Stimulated activated CD8-positive, alpha-beta memory T cell treated with anti-CD3 and anti-CD28 coated beads, Interleukin-15, amount 100 ng/mL, for 24 hours (primary cell): ENCODE measurements around the gene BMP6.
"Not testable (repeated sequence)": the region's sequence is repeated elsewhere in the genome, so short reads cannot be mapped to it uniquely, and the experiment has no call there.

Source experiments
- DNase-seq: peaks from one replicate; pipeline ENCODE4 v3.0.0-alpha.2; 2020; ENCODE audit warnings: low read depth

Gene BMP6

GRCh38 chr6:7887278-7887991 lies 161.5 kb downstream of the BMP6 start:
- no peak for DNase-seq

GRCh38 chr6:7888587-7889357 lies 162.9 kb downstream of the BMP6 start:
- DNase-seq: no peak

- no peak for DNase-seq
Measured at GRCh38 chr6:7891078-7891872, 165.4 kb downstream of the BMP6 start.

GRCh38 chr6:7892367-7892766 lies 166.5 kb downstream of the BMP6 start:
- DNase-seq: not testable (repeated sequence)

DNA sequence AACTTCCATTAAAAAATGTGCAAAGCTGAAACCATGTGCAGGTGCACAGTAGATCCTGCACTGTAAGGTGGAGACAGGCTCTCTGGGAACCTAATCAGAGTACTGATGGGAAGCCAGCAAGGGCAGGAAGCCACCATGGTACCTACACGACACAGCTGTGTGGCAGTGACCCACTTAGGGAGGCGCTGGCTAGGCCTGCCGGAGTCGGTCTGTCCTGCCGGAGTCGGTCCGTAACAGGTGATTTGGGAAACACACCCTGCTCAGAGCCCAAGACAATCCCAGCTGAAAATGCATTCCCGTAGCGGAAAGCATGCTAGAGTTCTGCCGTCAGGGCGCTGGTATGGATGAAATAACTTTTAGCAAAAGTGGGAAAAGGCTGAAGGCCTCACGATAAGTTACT lies 167.4 kb downstream of the BMP6 start:
- DNase-seq: no peak

- DNase-seq: no peak
Measured at GRCh38 chr6:7894262-7895124, 168.6 kb downstream of the BMP6 start.

GRCh38 chr6:7895125-7895423 lies 169.2 kb downstream of the BMP6 start:
- DNase-seq: no peak

DNA sequence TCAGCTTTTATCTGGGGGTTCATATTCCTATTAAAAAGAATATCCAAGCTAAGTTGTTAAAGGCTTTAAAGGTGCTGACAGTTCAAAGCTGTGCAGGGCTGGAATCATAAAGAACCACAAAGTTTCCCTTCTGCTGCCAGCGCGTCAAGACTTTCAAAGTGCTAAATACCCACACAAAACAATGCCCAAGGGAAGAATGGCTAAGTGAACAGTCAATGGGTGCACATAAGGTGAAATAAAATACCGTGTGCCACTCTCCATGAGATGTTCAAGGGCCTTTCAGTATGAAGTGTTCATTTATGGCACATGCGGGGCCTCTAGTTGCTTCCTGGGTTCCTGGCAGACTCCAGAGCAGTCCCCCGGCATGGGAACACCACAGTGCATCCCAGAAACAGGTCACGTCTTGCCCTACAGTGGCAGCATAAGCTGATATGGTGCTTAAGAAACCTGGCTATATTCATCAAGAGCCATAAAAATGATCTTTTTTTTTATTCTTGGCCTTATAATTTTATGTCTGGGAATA lies 170.6 kb downstream of the BMP6 start:
- DNase-seq: no peak

- no peak for DNase-seq
Measured at GRCh38 chr6:7897461-7898192, 171.7 kb downstream of the BMP6 start.

- DNase-seq: not testable (repeated sequence)
Measured at GRCh38 chr6:7898193-7898586, 172.3 kb downstream of the BMP6 start.

DNA sequence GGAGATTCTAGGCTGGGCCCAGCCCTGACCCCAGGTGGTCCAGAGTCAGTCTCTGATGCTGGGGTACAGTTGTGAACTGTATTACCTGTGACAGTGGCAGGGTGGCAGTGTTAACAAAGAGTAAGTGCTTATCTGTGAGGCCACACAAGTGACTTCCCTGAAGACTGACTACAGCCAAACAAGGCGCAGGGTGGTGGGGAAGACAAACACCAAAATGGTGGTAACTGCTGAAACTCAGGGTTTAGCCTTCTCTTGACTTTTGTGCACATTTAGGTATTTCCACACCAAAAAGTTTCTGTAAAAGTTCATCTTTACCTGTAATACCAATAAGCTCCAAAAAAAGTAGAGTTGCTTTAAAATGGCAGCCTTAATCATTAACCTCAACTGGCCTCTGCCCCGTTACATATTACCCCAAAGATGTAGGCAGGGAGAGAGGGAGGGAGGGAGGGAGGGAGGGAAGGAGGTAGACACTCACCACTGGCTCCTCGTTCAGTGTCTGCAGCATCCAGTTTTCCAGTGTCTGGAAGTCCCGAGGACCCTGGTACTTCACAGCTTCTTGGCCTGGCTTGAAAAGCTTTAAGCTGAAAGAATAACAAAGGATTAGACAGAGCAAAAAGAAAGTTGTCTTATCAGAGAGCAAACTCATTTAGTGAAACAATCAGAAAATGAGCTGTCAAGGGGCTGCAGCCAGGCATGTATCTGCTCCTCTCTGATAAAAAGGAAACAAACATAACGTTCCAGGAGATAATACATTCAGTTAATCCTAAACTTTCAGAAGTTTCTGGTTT lies 173.4 kb downstream of the BMP6 start:
- no peak for DNase-seq

DNA sequence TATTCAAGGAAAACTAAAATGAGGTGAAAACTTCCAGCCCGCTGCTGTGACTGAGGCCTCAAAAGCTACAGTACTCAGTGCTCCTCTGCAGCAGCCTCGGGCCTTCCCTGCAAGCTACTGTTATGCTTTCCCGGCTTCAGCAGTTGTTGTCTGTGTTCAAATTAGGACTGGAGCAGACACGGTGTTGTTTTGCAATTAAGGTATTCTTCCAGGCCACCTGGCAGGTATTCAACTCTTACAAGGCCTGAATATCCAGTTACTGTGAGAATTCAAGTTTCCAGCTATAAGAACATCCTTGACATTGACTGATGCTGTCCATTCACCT lies 174.0 kb downstream of the BMP6 start:
- DNase-seq: no peak

GRCh38 chr6:7900621-7901020 lies 174.7 kb downstream of the BMP6 start:
- DNase-seq: no peak

DNA sequence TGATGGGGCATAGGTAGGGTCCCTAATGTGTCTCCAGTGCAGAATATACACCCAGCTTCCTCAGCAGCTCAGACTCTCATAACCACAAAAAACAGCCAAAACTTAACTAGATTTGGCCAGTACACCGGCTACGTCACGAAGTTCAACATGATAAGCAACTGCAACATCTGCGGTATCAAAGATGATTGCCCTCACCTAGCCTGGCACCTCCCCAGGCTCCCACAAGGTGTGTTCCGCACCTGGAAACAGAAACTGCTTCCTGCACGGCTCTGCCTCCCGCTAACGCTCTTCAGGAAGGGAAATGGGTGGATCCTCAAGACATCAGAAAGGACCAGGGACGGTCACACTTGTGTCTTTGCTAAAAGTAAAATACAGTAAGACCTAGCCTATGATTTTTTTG lies 175.2 kb downstream of the BMP6 start:
- no peak for DNase-seq

GRCh38 chr6:7901780-7902179 lies 175.9 kb downstream of the BMP6 start:
- no peak for DNase-seq

DNA sequence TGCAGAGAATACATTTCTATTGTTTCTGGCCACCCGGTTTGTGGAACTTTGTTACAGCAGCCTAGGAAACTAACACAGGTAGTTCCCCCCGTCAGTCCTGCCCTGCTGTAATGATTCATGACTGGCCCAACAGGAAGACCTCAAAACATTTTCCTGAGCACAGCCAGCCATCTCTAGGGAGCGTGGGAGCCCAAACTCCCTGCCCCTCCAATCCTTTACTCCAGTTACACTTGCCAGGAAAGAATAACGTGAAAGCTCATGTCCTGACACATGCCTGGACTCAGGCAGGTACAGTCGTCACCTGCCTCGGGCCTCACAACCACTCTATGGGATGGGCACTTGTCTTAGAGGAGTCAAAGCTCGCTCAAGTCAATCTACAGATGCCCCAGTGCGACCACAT lies 176.3 kb downstream of the BMP6 start:
- DNase-seq: no peak

DNA sequence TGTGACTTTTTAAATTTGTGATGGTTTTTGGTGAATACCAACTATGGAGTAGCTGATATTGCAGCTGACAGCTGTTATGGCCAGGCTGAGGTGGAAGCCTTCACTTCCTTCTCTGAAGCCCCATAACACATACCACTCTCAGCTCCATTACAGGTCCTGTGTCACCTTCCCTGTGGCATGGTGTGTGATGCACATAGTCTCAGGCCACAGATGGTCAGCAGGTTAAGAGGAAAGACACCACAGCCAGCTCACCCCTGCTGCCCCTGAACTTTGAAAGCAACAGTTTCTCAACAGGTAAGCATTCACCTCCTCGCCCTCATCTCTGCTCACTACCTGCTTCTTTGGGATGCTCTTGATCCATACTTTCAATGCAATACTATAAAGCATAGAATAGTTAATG lies 177.0 kb downstream of the BMP6 start:
- DNase-seq: no peak

GRCh38 chr6:7903673-7904072 lies 177.8 kb downstream of the BMP6 start:
- DNase-seq: no peak

DNA sequence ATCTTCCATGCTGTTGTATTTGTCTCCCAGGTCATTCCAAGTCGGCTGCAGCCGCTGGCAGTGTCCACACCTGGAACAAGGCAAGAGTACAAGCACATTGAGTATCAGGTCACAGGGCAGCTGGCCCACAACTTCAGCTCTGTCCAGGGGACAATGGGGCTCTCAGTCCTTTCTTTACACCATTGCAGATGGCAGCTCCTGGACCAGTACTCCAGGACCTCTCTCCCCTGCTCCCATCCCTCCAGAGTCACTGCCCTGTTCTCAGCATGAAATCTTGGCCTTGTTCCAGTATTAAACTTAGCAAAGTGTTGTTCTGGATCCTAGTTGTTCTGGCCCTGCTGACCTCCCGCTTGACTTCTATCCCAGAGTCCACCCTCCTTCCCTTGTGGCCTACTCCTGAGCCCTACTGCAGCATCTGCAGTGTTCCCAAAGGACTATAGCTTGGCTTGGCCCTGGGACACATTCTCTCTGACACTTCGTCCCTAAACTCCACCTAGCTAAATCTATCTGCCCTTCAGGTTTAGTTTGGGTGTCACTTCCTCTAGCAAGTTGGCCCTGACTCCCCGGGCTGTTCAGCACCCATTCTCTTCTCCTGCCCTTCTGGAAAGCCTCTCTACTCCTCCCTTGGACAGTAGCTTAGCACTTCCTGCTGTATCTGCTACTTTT lies 178.9 kb downstream of the BMP6 start:
- DNase-seq: no peak

DNA sequence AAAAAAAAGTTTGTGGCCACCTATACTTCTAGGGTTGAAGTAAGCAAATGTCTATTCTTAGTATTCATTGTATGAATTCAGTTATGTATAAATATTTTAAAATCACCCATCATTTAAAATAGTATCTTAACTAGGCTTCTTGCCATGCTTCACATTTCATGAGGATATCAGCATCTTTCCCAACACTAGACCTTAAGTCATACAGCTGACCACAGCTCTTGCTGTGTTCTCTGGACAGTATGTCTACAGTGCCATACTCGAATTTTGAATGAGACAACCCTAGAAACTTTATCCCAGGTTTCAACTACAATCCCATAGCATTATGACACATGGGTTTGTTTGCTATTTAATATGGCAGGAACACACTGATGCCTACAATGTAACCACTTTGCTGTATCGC lies 179.5 kb downstream of the BMP6 start:
- DNase-seq: no peak
